Ovary (tissue), 3 donors: ENCODE data around the gene KNL1.

Experiments
- POLR2A ChIP-seq: fragments of 450-650 bp; IDR thresholded peaks from one replicate; pipeline ENCODE4 v1.6.1; 2017; ENCODE audit warnings: antibody characterized with exemption, mild to moderate bottlenecking, moderate library complexity
- TF ChIP-seq, protein P1 (sequence below), 3 donors: fragments of 450-650 bp in 2 of 3; fragments of 200-600 bp in 1 of 3; IDR thresholded peaks; one replicate each; pipeline versions ENCODE4 v1.5.1 to v1.8.0; 2016 to 2022; ENCODE audit warnings: antibody characterized with exemption in 3 of 3, mild to moderate bottlenecking in 1 of 3
- donor health status: DM: no; HTN: no; CAD: no.

DNA sequence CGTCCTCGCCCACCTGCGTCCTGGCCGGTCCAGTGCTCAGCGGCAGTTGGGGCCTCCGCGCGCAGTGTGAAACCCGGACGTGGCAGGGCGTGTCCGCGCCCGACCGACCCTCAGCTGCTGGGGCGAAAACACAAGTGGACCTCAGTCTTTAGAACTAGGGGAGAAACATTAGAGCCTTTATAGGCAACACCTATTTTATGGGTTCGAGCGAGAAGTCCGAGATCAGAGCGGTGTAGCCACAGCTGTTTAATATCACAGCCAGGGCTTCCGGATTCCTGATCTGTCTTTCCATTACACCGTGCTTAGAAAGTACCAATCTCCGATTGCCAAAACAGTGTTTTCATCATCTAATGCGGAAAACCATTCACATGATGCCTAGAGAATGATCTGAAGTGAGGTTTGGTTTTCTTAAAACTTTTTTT, 101.4 kb downstream of the KNL1 start:
- TF ChIP-seq, protein P1, sequence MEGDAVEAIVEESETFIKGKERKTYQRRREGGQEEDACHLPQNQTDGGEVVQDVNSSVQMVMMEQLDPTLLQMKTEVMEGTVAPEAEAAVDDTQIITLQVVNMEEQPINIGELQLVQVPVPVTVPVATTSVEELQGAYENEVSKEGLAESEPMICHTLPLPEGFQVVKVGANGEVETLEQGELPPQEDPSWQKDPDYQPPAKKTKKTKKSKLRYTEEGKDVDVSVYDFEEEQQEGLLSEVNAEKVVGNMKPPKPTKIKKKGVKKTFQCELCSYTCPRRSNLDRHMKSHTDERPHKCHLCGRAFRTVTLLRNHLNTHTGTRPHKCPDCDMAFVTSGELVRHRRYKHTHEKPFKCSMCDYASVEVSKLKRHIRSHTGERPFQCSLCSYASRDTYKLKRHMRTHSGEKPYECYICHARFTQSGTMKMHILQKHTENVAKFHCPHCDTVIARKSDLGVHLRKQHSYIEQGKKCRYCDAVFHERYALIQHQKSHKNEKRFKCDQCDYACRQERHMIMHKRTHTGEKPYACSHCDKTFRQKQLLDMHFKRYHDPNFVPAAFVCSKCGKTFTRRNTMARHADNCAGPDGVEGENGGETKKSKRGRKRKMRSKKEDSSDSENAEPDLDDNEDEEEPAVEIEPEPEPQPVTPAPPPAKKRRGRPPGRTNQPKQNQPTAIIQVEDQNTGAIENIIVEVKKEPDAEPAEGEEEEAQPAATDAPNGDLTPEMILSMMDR (IDR thresholded peaks at IDR 0.05), result no peak
- no peak for TF ChIP-seq POLR2A
